GM12878 (cell line): ENCODE measurements around the gene GRM5. TPM values are rescaled to one million over a fixed set of nuclear protein-coding genes. Genes with fewer than 3 reads are reported as not detected.

Source experiments
- ATAC-seq: fragments of 200-7000 bp; cut with Tn5 transposase; 3 replicates; pipeline ENCODE4 v1.9.1; 2020; ENCODE audit warnings: mild to moderate bottlenecking, moderate library complexity
- BruUV-seq: library from RNA; stranded (reverse); fragments of 400-500 nt; replicated peaks from 2 replicates; lab custom pipeline; 2021; lab: Mats Ljungman, UMichigan
- CTCF ChIA-PET: fragments of 300-600 bp; sonication (Branson Sonifier 250); formaldehyde crosslinking; extraction: SDS; loops from one replicate; lab custom pipeline; 2021; ENCODE audit warnings: inconsistent platforms; lab: Yijun Ruan, JAX
- POLR2A ChIA-PET: fragments of 350-600 bp; formaldehyde crosslinking; extraction: SDS; loops from one replicate; lab custom pipeline; 2021; ENCODE audit warnings: inconsistent platforms; lab: Charles Lee
- RAD21 ChIA-PET: fragments of 300-600 bp; sonication (Branson Sonifier 250); formaldehyde crosslinking; loops from one replicate; lab custom pipeline; 2023; ENCODE audit warnings: antibody characterized with exemption; ENCODE audit not compliant: unreplicated experiment; lab: Charles Lee
- SMC1A ChIA-PET: fragments of 300-600 bp; sonication (Branson Sonifier 250); formaldehyde crosslinking; loops from one replicate; lab custom pipeline; 2023; ENCODE audit not compliant: unreplicated experiment, uncharacterized antibody; lab: Charles Lee
- DNase-seq: peaks from one replicate; pipeline ENCODE4 v3.0.0-alpha.2; 2011; ENCODE audit warnings: low read depth, low spot score
- FAIRE-seq: peaks from 3 replicates; lab custom pipeline; 2011; peaks lifted over from hg19 to GRCh38; lab: Jason Lieb, UNC
- H2AFZ ChIP-seq: 2 replicates; pipeline ENCODE4 v1.6.0; 2011; ENCODE audit warnings: low read depth, low read length, control low read depth; ENCODE audit not compliant: control insufficient read depth
- H3K27ac ChIP-seq: 2 replicates; pipeline ENCODE4 v1.5.1; 2011; ENCODE audit warnings: control low read depth; ENCODE audit not compliant: control insufficient read depth, insufficient read depth
- H3K27me3 ChIP-seq, 2 experiments: replicated peaks in 1 of 2; 2 replicates each; pipeline versions ENCODE4 v1.6.0 to v1.6.1; 2011; ENCODE audit warnings: low read length in 1 of 2; ENCODE audit not compliant: control insufficient read depth in 2 of 2, insufficient read depth in 2 of 2
- H3K36me3 ChIP-seq, 2 experiments: 2 replicates each; pipeline ENCODE4 v1.5.1; 2011; ENCODE audit warnings: low read length in 1 of 2; ENCODE audit not compliant: control insufficient read depth in 2 of 2, insufficient read depth in 2 of 2
- H3K4me1 ChIP-seq: 2 replicates; pipeline ENCODE4 v1.6.1; 2011; ENCODE audit warnings: mild to moderate bottlenecking, low read length, moderate library complexity, mixed read lengths; ENCODE audit not compliant: control insufficient read depth, insufficient read depth
- H3K4me2 ChIP-seq: 2 replicates; pipeline ENCODE4 v1.6.0; 2011; ENCODE audit warnings: control low read depth; ENCODE audit not compliant: control insufficient read depth, insufficient read depth
- H3K4me3 ChIP-seq: fragments of 200-600 bp; sonication (generic); 2 replicates; pipeline ENCODE4 v1.5.1; 2016
- H3K79me2 ChIP-seq: 2 replicates; pipeline ENCODE4 v1.6.0; 2011; ENCODE audit warnings: low read length; ENCODE audit not compliant: control insufficient read depth, insufficient read depth
- H3K9ac ChIP-seq: 2 replicates; pipeline ENCODE4 v1.8.0; 2011; ENCODE audit warnings: low read length, control low read depth, mixed read lengths; ENCODE audit not compliant: control insufficient read depth, insufficient read depth
- H3K9me3 ChIP-seq: replicated peaks from 3 replicates; pipeline ENCODE4 v1.5.1; 2011; ENCODE audit warnings: mild to moderate bottlenecking, low read length; ENCODE audit not compliant: control insufficient read depth, insufficient read depth
- H4K20me1 ChIP-seq: 2 replicates; pipeline ENCODE4 v1.6.0; 2011; ENCODE audit not compliant: control insufficient read depth, insufficient read depth
- CBX3 ChIP-seq: fragments of 200-600 bp; sonication (generic); IDR thresholded peaks from 2 replicates; pipeline ENCODE4 v1.6.1; 2016; ENCODE audit warnings: low read depth, borderline replicate concordance
- CREB1 ChIP-seq: IDR thresholded peaks from 2 replicates; pipeline ENCODE4 v1.6.1; 2012; ENCODE audit warnings: low read depth, mild to moderate bottlenecking, inconsistent platforms
- EGR1 ChIP-seq, 2 experiments: IDR thresholded peaks; 1 replicate in 1 of 2; 2 replicates in 1 of 2; pipeline ENCODE4 v1.6.1; 2011 to 2012; ENCODE audit warnings: low read depth in 2 of 2, low read length in 2 of 2, borderline replicate concordance in 1 of 2, mild to moderate bottlenecking in 1 of 2, moderate library complexity in 1 of 2
- MTA2 ChIP-seq: fragments of 450-650 bp; IDR thresholded peaks from 2 replicates; pipeline ENCODE4 v1.6.1; 2016; ENCODE audit warnings: low read depth, mild to moderate bottlenecking, moderate library complexity
- MYC ChIP-seq: IDR thresholded peaks from 2 replicates; pipeline ENCODE4 v1.6.1; 2011; ENCODE audit warnings: mild to moderate bottlenecking, low read length, moderate library complexity, inconsistent platforms; ENCODE audit not compliant: insufficient read depth, insufficient replicate concordance, insufficient read length, severe bottlenecking
- YY1 ChIP-seq: IDR thresholded peaks from 2 replicates; pipeline ENCODE4 v1.6.1; 2011; ENCODE audit warnings: low read depth, mild to moderate bottlenecking, low read length
- WGBS: methylation state at CpG from one replicate; pipeline ENCODE4 v1.1.6; 2016; ENCODE audit warnings: low lambda C conversion rate; ENCODE audit not compliant: insufficient replicate concordance, insufficient coverage; ENCODE audit errors: missing lambda C conversion rate; 5-methylcytosine and 5-hydroxymethylcytosine counted together
- in situ Hi-C: fragments of 300-500 bp; cut with MboI; formaldehyde crosslinking; loops from 9 replicates; pipeline ENCODE4 v1.14.3; 2018; ENCODE audit warnings: mixed read lengths
- intact Hi-C: fragments of 100-400 bp; cut with micrococcal nuclease; formaldehyde crosslinking; loops from one replicate; pipeline ENCODE4 v1.14.2; 2022; ENCODE audit not compliant: unreplicated experiment
- polyA plus RNA-seq, 11 experiments: library from polyadenylated mRNA; depleted of rRNA in 4 of 11; unstranded in 6 of 11; stranded (reverse) in 5 of 11; fragments of >200 nt; fragmentation: Nextera tagmentation in 4 of 11; fragmentation: Illumina TruSeq in 1 of 11; extraction: Ambion mirVana in 4 of 11; extraction: Trizol in 1 of 11; gene quantifications; 1 replicate in 1 of 11; 2 replicates in 10 of 11; pipeline versions ENCODE4 v1.2.1 to v1.2.3, GENCODE V29; 2011 to 2016; ENCODE audit warnings: inconsistent platforms in 2 of 11, missing spikeins in 2 of 11, low read depth in 1 of 11
- total RNA-seq, 4 experiments: library from RNA; depleted of rRNA in 3 of 4; stranded (reverse); fragments of >200 nt in 3 of 4; fragmentation: Illumina TruSeq in 1 of 4; extraction: Trizol in 1 of 4; gene quantifications; 2 replicates each; pipeline versions ENCODE4 v1.2.1 to v1.2.3, GENCODE V29; 2013 to 2021
- TF ChIP-seq, protein P1 (sequence below): fragments of 450-650 bp; formaldehyde crosslinking; IDR thresholded peaks from 2 replicates; pipeline ENCODE4 v1.4.0; 2022; ENCODE audit warnings: mild to moderate bottlenecking, moderate library complexity
- TF ChIP-seq, protein P2 (sequence below): IDR thresholded peaks from 2 replicates; pipeline ENCODE4 v1.6.1; 2011; ENCODE audit warnings: low read depth, mild to moderate bottlenecking, low read length, moderate library complexity, borderline replicate concordance; ENCODE audit errors: extremely low read depth
- TF ChIP-seq, protein P3 (sequence below): fragments of 450-650 bp; IDR thresholded peaks from 2 replicates; pipeline ENCODE4 v1.6.1; 2014; ENCODE audit warnings: mild to moderate bottlenecking

The GRM5 gene
- total and polyA plus RNA-seq, 10 of the 15 experiments (the other 5 are each of a cell fraction or from before 2014, with no cell fraction given), result not detected

DNA sequence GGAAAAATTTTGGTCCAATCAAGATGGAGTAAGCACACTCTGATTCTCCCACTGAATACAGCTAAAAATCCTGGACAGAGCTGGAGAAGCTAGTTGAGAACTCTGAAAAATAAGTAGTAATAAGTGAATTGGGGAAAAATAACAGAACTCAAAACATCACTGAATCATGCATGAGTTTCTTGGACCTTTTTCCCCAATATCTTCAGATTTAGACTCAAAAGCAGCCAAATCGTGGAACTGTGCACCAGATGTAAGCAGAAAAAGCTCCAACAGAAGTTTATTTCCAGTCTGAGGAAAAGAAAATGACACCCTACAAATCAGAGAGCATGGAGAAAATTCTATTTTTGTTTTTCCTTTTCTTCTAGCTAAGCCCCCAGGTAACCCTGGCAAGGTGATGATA is 448.6 kb downstream of the GRM5 start:
- no peaks in the 10 kb centered on the region for H4K20me1 ChIP-seq
- intact Hi-C loops (no loop called here), in situ Hi-C loops (no loop called here)
- H3K4me2 ChIP-seq, result no peak overlapping the region
- no peaks in the 10 kb centered on the region for H3K4me1 ChIP-seq
- SMC1A ChIA-PET, result no interaction called here
- no peak overlapping the region for H3K9ac ChIP-seq
- CTCF ChIA-PET, result no interaction called here
- H2AFZ ChIP-seq, result no peak overlapping the region
- TF ChIP-seq, protein P1, sequence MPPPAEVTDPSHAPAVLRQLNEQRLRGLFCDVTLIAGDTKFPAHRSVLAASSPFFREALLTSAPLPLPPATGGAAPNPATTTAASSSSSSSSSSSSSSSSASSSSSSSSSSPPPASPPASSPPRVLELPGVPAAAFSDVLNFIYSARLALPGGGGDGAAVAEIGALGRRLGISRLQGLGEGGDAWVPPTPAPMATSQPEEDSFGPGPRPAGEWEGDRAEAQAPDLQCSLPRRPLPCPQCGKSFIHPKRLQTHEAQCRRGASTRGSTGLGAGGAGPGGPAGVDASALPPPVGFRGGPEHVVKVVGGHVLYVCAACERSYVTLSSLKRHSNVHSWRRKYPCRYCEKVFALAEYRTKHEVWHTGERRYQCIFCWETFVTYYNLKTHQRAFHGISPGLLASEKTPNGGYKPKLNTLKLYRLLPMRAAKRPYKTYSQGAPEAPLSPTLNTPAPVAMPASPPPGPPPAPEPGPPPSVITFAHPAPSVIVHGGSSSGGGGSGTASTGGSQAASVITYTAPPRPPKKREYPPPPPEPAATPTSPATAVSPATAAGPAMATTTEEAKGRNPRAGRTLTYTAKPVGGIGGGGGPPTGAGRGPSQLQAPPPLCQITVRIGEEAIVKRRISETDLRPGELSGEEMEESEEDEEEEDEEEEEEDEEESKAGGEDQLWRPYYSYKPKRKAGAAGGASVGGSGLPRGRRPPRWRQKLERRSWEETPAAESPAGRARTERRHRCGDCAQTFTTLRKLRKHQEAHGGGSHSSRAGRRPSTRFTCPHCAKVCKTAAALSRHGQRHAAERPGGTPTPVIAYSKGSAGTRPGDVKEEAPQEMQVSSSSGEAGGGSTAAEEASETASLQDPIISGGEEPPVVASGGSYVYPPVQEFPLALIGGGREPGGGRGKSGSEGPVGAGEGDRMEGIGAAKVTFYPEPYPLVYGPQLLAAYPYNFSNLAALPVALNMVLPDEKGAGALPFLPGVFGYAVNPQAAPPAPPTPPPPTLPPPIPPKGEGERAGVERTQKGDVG (CRISPR knock-in tag), result no peak
- TF ChIP-seq MYC (no peak), YY1 (no peak), CREB1 (no peak), CBX3 (no peak), EGR1 (IDR thresholded peaks at IDR 0.05; ENCODE audit: borderline replicate concordance in 1 of 2, low read depth in 2 of 2, low read length in 2 of 2) (no peak), MTA2 (no peak)
- TF ChIP-seq, protein P2, sequence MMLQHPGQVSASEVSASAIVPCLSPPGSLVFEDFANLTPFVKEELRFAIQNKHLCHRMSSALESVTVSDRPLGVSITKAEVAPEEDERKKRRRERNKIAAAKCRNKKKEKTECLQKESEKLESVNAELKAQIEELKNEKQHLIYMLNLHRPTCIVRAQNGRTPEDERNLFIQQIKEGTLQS, result no peak
- TF ChIP-seq, protein P3, sequence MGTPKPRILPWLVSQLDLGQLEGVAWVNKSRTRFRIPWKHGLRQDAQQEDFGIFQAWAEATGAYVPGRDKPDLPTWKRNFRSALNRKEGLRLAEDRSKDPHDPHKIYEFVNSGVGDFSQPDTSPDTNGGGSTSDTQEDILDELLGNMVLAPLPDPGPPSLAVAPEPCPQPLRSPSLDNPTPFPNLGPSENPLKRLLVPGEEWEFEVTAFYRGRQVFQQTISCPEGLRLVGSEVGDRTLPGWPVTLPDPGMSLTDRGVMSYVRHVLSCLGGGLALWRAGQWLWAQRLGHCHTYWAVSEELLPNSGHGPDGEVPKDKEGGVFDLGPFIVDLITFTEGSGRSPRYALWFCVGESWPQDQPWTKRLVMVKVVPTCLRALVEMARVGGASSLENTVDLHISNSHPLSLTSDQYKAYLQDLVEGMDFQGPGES, result no peak
- H3K79me2 ChIP-seq, result no peaks in the 10 kb centered on the region
- no peaks in the 10 kb centered on the region for H3K9me3 ChIP-seq
- FAIRE-seq (no peak), DNase-seq (no peak), ATAC-seq (no peak)
- no peak overlapping the region for H3K4me3 ChIP-seq
- no TSS peak for BruUV-seq
- no peaks in the 10 kb centered on the region; a peak in 2 of 4 replicates for H3K27me3 ChIP-seq
- WGBS, result 4% methylated on average over 1 of the region's 1 CpG
- no peaks in the 10 kb centered on the region for H3K36me3 ChIP-seq
- POLR2A ChIA-PET, result no interaction called here
- RAD21 ChIA-PET, result no interaction called here
- H3K27ac ChIP-seq, result no peak overlapping the region
